Suppressor macrophage treated with lipopolysaccharide for 4 hours (primary cell): ENCODE data around the gene TAAR8.
"Not testable (repeated sequence)": the region's sequence is repeated elsewhere in the genome, so short reads cannot be mapped to it uniquely, and the experiment has no call there.

Experiments used
- DNase-seq: peaks from one replicate; pipeline ENCODE4 v3.0.0-alpha.2; 2020

TAAR8 gene

DNA sequence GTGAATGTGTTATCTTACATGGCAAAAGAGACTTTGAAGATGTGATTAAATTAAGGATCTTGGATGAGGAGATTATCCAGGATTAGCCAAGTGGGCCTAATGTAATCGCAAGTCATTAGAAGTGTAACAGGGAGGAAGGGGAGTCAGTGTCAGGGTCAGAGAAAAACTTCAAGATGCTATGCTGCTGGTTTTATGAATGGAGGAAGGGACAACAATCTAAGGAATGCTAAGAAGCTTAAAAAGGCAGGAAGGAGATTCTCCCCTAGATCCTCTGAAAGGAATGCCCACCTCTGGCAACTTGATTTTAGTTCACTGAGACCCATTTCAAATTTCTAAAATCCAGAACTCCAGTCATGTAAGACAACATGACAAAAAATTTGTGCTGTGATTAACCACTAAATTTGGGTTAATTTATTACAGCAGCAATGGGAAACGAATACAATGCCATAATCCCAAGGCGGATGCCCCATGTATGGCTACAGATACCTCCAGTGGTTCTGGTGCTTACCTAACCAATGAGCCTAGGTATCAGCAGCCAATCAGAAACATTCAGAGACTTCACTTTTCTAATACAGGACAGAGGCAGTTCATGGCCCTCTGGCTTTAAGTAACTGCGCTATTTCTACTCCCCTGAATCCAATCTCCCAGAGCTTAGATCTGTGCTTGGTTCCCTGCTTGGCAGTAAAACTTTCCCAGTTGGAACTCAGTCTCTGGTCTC, 3.6 kb upstream of the TAAR8 start:
- no peak for DNase-seq

GRCh38 chr6:132551214-132551613, 1.3 kb upstream of the TAAR8 start:
- DNase-seq = no peak

DNA sequence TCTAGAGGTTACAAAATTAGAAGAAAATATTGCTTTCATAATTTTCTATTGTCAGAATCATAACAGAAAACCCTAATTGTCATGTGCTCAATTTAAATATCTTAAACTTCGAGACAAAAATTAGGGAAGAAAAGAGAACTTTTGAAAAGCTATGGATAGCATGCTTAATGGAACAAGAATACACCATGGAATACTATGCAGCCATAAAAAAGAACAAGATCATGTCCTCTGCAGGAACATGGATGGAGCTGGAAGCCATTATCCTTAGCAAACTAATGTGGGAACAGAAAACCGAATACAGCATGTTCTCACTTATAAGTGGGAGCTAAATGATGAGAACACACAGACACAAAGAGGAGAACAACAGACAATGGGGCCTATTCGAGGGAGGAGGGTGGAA, 7.6 kb downstream of the TAAR8 start:
- not testable (repeated sequence) for DNase-seq

- no peak for DNase-seq
Measured at GRCh38 chr6:132566404-132566803, 13.9 kb downstream of the TAAR8 start.

DNA sequence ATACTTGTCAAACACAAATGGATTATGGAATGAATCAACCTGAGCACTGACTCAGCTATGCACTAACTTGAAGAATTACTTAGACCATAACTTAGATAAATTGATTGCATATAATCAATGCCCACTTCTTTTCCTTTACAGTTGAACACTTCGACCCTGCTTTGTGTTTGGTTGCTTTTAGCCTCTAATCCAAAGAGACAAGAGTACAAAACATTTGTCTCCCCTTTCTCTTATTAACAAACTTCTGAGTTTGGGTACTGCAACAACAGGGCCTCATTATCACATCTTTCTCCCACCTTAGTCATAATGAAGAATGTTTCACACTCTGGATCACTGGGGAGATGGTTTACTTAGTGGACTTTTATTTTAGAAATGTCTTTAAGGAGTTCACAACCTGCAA, 15.1 kb downstream of the TAAR8 start:
- DNase-seq = no peak

DNA sequence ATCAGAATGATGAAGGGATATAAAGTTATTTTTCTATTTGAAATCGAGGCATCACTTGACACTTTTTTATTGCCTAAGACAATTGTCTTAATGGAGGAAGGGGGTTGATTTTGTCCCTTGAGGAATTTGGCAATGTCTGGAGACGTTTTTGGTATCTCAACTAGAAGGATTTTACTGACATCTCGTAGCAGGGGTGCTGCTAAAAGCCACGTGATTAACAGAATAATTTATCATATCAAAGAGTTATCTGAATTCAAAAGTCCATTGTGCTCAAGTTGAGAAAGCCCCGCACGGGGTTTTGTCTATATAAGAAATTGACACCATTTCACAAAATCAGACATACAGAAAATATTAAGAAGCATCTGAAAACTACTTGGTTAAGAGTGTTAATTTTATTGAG, 16.1 kb downstream of the TAAR8 start:
- no peak for DNase-seq

- DNase-seq = no peak
Measured at GRCh38 chr6:132569170-132569569, 16.7 kb downstream of the TAAR8 start.

DNA sequence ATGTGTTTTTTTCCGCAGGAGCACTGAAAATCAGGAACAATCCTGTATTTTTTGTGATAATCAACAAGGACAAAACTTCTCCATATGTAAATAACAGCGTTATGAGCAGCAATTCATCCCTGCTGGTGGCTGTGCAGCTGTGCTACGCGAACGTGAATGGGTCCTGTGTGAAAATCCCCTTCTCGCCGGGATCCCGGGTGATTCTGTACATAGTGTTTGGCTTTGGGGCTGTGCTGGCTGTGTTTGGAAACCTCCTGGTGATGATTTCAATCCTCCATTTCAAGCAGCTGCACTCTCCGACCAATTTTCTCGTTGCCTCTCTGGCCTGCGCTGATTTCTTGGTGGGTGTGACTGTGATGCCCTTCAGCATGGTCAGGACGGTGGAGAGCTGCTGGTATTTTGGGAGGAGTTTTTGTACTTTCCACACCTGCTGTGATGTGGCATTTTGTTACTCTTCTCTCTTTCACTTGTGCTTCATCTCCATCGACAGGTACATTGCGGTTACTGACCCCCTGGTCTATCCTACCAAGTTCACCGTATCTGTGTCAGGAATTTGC, 17.8 kb downstream of the TAAR8 start, which contains the start of gene TAAR6:
Gene TAAR6 (plus strand): TSS at position 102 of the 557 bp plus-strand sequence. CDS start 0 bp downstream, at position 102.
- no peak for DNase-seq

- peak; percentile 59 for DNase-seq
Measured at GRCh38 chr6:132571774-132572173, 19.3 kb downstream of the TAAR8 start.

DNA sequence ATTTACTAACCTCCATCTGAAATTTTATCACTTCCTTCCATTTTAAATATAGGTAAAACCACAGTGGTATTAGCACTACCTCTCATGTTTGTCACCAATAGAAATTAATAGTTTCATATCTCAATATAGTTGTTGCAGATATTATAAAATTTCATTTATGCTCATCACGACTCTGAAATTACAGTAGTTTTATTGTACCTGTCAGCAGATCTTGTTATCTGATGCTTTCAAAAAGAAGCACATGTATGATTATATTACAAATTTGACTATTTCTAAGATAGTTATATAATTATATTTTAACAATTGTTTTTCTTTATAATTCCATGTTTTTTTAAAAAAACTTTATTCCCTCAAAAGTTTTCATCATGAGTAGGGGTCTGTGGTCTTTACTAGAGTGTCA, 32.2 kb downstream of the TAAR8 start:
- no peak for DNase-seq

GRCh38 chr6:132587424-132587823, 35.0 kb downstream of the TAAR8 start:
- peak; percentile 38 for DNase-seq

DNA sequence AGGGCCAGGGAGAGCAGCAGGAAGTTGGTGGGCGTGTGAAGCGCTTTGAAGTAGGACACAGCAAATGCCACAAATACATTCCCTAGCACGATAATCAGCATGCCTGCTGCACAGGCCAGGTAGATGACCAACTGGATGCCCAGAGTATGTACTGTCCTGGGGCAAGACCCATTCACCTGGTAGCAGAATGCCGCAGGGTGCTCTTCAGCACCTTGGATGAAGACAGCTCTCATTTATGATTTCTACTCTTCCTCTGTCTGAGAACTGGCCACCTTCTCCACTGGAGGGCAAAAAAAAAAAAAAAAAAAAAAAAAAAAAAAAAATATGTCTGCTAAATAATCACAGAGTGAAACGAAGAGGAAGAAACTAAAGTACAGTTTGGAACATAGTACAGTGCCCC, 37.0 kb downstream of the TAAR8 start, which contains the start of gene TAAR5:
Gene TAAR5 (minus strand): TSS at position 288 of the 400 bp plus-strand sequence. CDS start 55 bp downstream, at position 233.
- no peak for DNase-seq

DNA sequence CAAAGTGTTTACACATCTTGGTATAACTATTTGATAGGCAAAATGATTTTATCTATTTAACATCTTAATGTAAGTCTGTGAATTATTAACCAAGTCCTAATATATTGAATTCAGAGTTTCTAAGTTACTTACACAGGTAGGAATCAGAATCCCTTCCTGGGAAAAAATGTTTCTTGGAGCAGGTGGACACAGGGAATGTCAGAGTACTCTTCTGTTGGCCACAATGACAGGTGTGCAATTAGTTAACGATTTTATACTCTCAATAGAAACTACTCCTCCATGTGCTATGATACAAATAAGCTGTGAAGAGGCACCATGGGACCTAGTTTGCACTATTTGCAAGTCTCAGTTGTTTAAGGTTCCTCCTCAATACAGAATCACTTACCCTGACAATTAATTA, 37.9 kb downstream of the TAAR8 start:
- DNase-seq = no peak

DNA sequence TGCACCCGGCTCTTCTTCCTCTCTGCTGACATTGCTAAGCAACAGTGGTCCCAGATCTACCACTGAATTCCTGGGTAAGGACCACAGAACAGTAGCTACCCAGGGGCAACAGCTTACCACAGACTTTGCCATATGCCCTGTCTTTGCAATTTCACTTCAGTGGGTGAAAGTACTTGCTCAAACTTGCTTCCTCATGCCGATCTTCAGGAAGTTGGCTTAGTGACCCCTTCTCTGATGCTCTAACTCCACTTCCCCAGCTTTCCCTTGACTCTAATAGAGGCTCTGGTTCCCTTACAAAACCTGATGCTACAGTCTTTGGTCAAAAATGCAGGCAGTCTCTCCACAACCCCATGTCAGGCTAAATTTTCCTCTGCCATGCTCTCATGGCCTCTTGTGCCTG, 40.4 kb downstream of the TAAR8 start:
- DNase-seq = peak; percentile 29

DNA sequence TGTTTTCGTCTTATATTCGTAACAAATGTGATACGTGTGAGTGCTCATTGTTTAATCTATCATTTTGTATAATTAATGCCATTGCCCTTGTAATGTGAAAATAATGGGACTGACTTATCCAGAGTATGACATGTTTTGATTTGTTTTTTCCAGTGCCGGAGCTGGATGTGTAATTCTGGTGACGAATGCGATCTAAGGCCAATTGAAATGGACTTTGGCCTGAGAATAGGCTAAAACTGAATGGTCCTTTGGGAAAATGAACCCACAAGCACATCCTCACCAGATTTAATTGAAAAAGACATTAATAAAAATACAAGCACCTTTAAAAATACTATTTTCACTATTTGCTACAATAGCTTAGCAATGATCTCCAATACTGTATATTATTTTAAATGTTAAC, 43.7 kb downstream of the TAAR8 start:
- no peak for DNase-seq

DNA sequence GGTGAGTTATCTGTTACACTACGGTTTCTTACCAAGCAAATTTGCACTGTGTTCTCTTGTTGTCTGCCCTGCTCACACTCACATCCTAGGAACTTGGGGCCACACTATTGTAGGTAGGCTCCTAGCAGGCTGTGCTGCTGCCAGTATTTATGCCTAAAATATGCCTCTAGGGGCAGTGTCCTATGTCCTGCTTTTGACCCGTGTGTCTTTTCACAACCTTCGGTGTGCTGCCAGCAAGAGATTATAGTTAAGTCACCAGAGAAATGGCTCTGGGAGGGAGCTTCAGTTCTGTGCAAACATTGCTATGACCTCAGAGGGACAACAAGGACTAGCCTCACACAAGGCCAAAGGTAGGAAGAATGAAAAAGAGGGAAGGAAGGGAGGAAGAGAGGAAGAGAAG, 46.0 kb downstream of the TAAR8 start:
- DNase-seq = peak; percentile 16

GRCh38 chr6:132600900-132601299, 48.4 kb downstream of the TAAR8 start:
- not testable (repeated sequence) for DNase-seq
